Astrocyte (in vitro differentiated cells and primary cell): ENCODE results near the gene PI16. TPM values are rescaled to one million over a fixed set of nuclear protein-coding genes. Genes with fewer than 3 reads are reported as not detected.

Experiments used
- DNase-seq: peaks from one replicate; pipeline ENCODE4 v3.0.0-alpha.2; 2010; ENCODE audit warnings: low read depth
- FAIRE-seq: peaks from 2 replicates; lab custom pipeline; 2011; peaks lifted over from hg19 to GRCh38; lab: Jason Lieb, UNC
- H2AFZ ChIP-seq: 2 replicates; pipeline ENCODE4 v1.6.0; 2012; ENCODE audit warnings: low read depth, low read length, inconsistent platforms
- H3K27ac ChIP-seq: 2 replicates; pipeline ENCODE4 v1.5.1; 2011; ENCODE audit warnings: low read depth, low read length, inconsistent platforms
- H3K27me3 ChIP-seq: 2 replicates; pipeline ENCODE4 v1.6.0; 2011; ENCODE audit warnings: low read length, inconsistent platforms; ENCODE audit not compliant: insufficient read depth
- H3K36me3 ChIP-seq: 2 replicates; pipeline ENCODE4 v1.5.1; 2011; ENCODE audit warnings: low read length, inconsistent platforms; ENCODE audit not compliant: insufficient read depth
- H3K4me1 ChIP-seq: 2 replicates; pipeline ENCODE4 v1.5.1; 2011; ENCODE audit warnings: low read length, inconsistent platforms; ENCODE audit not compliant: insufficient read depth
- H3K4me2 ChIP-seq: 2 replicates; pipeline ENCODE4 v1.6.0; 2012; ENCODE audit warnings: low read length, inconsistent platforms
- H3K4me3 ChIP-seq: 2 replicates; pipeline ENCODE4 v1.5.1; 2011; ENCODE audit warnings: low read depth, mild to moderate bottlenecking, low read length, inconsistent platforms; ENCODE audit not compliant: insufficient read depth
- H3K79me2 ChIP-seq: 2 replicates; pipeline ENCODE4 v1.6.0; 2012; ENCODE audit warnings: mild to moderate bottlenecking, low read length, inconsistent platforms; ENCODE audit not compliant: insufficient read depth
- H3K9ac ChIP-seq: 2 replicates; pipeline ENCODE4 v1.6.0; 2012; ENCODE audit warnings: mild to moderate bottlenecking, low read length, inconsistent platforms
- H3K9me3 ChIP-seq: 2 replicates; pipeline ENCODE4 v1.5.1; 2012; ENCODE audit warnings: low read depth, mild to moderate bottlenecking, low read length, inconsistent platforms; ENCODE audit not compliant: insufficient read depth
- H4K20me1 ChIP-seq: 2 replicates; pipeline ENCODE4 v1.6.0; 2012; ENCODE audit warnings: low read length, inconsistent platforms; ENCODE audit not compliant: insufficient read depth
- H3K27ac Mint-ChIP-seq: one replicate; pipeline ENCODE4 v1.8.0; 2021; ENCODE audit warnings: mild to moderate bottlenecking, mixed read lengths; ENCODE audit not compliant: unreplicated experiment
- H3K27me3 Mint-ChIP-seq: one replicate; pipeline ENCODE4 v1.8.0; 2021; ENCODE audit warnings: low read depth, mixed read lengths; ENCODE audit not compliant: unreplicated experiment
- H3K36me3 Mint-ChIP-seq: one replicate; pipeline ENCODE4 v1.8.0; 2021; ENCODE audit warnings: low read depth, mixed read lengths; ENCODE audit not compliant: unreplicated experiment
- H3K4me1 Mint-ChIP-seq: one replicate; pipeline ENCODE4 v1.8.0; 2021; ENCODE audit warnings: low read depth, mixed read lengths; ENCODE audit not compliant: unreplicated experiment
- H3K4me3 Mint-ChIP-seq: one replicate; pipeline ENCODE4 v1.8.0; 2021; ENCODE audit warnings: mild to moderate bottlenecking, moderate library complexity, mixed read lengths; ENCODE audit not compliant: unreplicated experiment
- H3K9me3 Mint-ChIP-seq: one replicate; pipeline ENCODE4 v1.8.0; 2021; ENCODE audit warnings: mild to moderate bottlenecking, mixed read lengths; ENCODE audit not compliant: unreplicated experiment
- EZH2 ChIP-seq: IDR thresholded peaks from 2 replicates; pipeline ENCODE4 v1.6.1; 2012; ENCODE audit warnings: mild to moderate bottlenecking, low read length, inconsistent platforms; ENCODE audit not compliant: insufficient read depth
- total RNA-seq: library from RNA; stranded (reverse); gene quantifications from 2 replicates; pipeline ENCODE4 v1.2.1, GENCODE V29; 2021
- TF ChIP-seq, protein P1 (sequence below): IDR thresholded peaks from 2 replicates; pipeline ENCODE4 v1.5.1; 2011; ENCODE audit warnings: low read depth, mild to moderate bottlenecking, inconsistent platforms, low read length, moderate library complexity; ENCODE audit not compliant: insufficient read depth

PI16 gene
- total RNA-seq, 1 donor from 2014 or later = not detected

DNA sequence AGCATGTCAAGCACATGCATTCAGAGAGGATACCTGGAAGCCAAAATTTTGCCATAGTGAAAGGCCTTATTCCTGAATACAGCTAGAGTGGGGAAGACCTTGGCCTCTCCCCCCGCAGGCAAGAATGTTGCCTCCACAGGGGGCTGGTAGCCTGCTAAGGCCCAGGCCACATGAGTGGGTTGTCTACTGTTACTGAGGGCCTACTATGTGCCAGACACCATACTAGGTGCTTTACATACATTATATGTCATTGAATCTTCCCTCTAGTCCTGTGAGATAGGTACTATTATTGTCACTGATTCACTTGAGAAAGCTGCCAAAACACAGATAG is 642 bp upstream of the PI16 start:
- Histone ChIP-seq H3K9me3 (no peaks in the 10 kb centered on the region), H3K27me3 (no peaks in the 10 kb centered on the region), H3K36me3 (no peaks in the 10 kb centered on the region), H3K4me3 (no peak overlapping the region), H2AFZ (no peak overlapping the region), H3K4me1 (peaks cover 14% of the 10 kb centered on the region), H4K20me1 (no peaks in the 10 kb centered on the region), H3K79me2 (no peaks in the 10 kb centered on the region), H3K4me2 (no peak overlapping the region), H3K9ac (no peak overlapping the region), H3K27ac (no peak overlapping the region)
- Mint-ChIP-seq H3K27me3 (peaks cover 8% of the 10 kb centered on the region), H3K9me3 (no peaks in the 10 kb centered on the region), H3K4me1 (peaks cover 7% of the 10 kb centered on the region), H3K36me3 (no peaks in the 10 kb centered on the region), H3K4me3 (no peak overlapping the region), H3K27ac (no peak overlapping the region)
- TF ChIP-seq, protein P1, sequence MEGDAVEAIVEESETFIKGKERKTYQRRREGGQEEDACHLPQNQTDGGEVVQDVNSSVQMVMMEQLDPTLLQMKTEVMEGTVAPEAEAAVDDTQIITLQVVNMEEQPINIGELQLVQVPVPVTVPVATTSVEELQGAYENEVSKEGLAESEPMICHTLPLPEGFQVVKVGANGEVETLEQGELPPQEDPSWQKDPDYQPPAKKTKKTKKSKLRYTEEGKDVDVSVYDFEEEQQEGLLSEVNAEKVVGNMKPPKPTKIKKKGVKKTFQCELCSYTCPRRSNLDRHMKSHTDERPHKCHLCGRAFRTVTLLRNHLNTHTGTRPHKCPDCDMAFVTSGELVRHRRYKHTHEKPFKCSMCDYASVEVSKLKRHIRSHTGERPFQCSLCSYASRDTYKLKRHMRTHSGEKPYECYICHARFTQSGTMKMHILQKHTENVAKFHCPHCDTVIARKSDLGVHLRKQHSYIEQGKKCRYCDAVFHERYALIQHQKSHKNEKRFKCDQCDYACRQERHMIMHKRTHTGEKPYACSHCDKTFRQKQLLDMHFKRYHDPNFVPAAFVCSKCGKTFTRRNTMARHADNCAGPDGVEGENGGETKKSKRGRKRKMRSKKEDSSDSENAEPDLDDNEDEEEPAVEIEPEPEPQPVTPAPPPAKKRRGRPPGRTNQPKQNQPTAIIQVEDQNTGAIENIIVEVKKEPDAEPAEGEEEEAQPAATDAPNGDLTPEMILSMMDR = no peak
- TF ChIP-seq EZH2 = no peak
- no peak for FAIRE-seq
- no peak for DNase-seq

DNA sequence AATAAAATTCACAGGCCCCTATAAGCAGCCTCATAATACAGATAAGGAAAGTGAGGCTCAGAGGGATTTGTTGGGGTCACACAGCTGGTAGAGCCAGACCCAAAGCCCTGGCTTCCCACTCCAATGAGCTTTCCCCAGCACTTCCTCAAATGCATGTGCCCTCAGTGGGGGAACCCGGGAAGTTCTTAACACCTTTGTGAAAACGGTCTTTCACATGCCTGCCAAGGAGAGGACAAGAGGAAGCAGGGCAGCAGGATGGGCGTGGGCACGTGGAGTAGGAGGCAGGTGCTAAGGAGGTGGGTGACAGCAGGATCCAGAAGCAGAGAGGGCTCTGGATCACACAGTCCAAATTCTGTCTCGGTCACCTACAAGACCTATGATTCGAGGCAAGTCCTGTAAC is 598 bp downstream of the PI16 start:
- Histone ChIP-seq H3K9ac (no peak overlapping the region), H3K4me1 (peaks cover 7% of the 10 kb centered on the region), H3K4me3 (no peak overlapping the region), H3K27ac (no peak overlapping the region), H3K9me3 (no peaks in the 10 kb centered on the region), H3K4me2 (no peak overlapping the region), H2AFZ (no peak overlapping the region), H3K36me3 (no peaks in the 10 kb centered on the region), H3K27me3 (no peaks in the 10 kb centered on the region), H3K79me2 (no peaks in the 10 kb centered on the region), H4K20me1 (no peaks in the 10 kb centered on the region)
- H3K27me3 Mint-ChIP-seq = peaks cover 8% of the 10 kb centered on the region
- H3K4me3 Mint-ChIP-seq = no peak overlapping the region
- DNase-seq (no peak), FAIRE-seq (no peak)
- H3K4me1 Mint-ChIP-seq = peaks cover 3% of the 10 kb centered on the region
- no peaks in the 10 kb centered on the region for H3K9me3 Mint-ChIP-seq
- H3K27ac Mint-ChIP-seq = no peak overlapping the region
- TF ChIP-seq, protein P1 = no peak
- no peak for TF ChIP-seq EZH2
- no peaks in the 10 kb centered on the region for H3K36me3 Mint-ChIP-seq

DNA sequence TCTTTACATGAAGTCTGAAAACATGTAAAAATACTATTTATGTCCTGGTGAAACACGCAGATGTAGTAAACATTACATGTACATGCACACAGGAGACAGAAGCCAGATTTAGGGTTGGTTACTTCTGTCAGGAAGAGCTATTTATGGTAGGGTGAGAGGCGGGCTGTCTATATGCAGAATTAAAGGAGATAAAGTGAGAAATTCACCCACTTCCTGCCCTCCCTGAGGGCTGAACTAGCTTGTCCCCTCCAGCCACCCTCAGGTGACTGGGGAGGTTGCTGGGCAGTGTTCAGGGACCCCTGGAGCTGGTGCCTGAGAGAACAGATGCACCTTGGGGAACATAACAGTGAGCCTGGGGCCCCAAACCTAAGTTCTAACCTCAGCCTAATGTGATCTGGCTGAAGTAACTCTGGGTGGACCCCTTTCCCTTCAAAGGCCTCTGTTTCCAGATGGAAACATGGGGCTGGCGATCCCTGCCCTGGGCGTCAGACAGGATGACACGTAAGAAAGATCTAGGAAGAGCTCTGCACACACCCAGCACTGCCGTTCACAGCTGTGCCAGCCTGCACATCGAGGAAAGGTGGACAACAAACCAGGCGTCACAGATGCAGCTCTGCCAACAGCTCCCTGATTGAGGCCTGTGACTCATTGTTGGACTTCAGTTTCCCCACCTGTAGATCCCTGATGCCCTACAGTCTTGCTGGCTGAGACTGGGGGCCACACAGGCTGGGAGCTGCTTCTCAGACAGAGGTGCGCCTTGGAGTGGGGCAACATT is 1.3 kb downstream of the PI16 start:
- FAIRE-seq = no peak
- H3K27ac Mint-ChIP-seq = no peak overlapping the region
- no peak for DNase-seq
- no peaks in the 10 kb centered on the region for H3K36me3 Mint-ChIP-seq
- Histone ChIP-seq H3K9ac (no peak overlapping the region), H3K4me1 (peaks cover 13% of the 10 kb centered on the region), H4K20me1 (no peaks in the 10 kb centered on the region), H2AFZ (no peak overlapping the region), H3K9me3 (no peaks in the 10 kb centered on the region), H3K36me3 (no peaks in the 10 kb centered on the region), H3K27me3 (no peaks in the 10 kb centered on the region), H3K27ac (no peak overlapping the region), H3K4me3 (no peak overlapping the region), H3K79me2 (no peaks in the 10 kb centered on the region), H3K4me2 (no peak overlapping the region)
- no peak for TF ChIP-seq EZH2
- TF ChIP-seq, protein P1 = no peak
- peaks cover 6% of the 10 kb centered on the region for H3K4me1 Mint-ChIP-seq
- no peaks in the 10 kb centered on the region for H3K9me3 Mint-ChIP-seq
- no peak overlapping the region for H3K4me3 Mint-ChIP-seq
- H3K27me3 Mint-ChIP-seq = peaks cover 8% of the 10 kb centered on the region
